ENCODE measurements around the gene EHMT1. TPM values are rescaled to one million over a fixed set of nuclear protein-coding genes. Genes with fewer than 3 reads are reported as not detected.

The EHMT1 gene
- total and polyA plus RNA-seq, 2 donors (not counting 1 experiment from before 2014, with no cell fraction given), result 101 to 394 TPM

- DNase-seq (peak; percentile 7), ATAC-seq (ENCODE audit: low read depth) (no peak)
- POLR2A ChIA-PET, result no interaction called here
- 92% methylated on average over 23 of the region's 28 CpGs for WGBS (ENCODE audit: insufficient coverage)
- Histone ChIP-seq H3K4me2 (replicated peaks; ENCODE audit: low read depth, low read length, poor library complexity, severe bottlenecking) (no peak overlapping the region), H3K4me3 (ENCODE audit: control extremely low read depth in 1 of 5, extremely low read depth in 1 of 5, insufficient read depth in 1 of 5, low read depth in 2 of 5, low read length in 4 of 5) (no peak overlapping the region), H3K79me2 (ENCODE audit: control insufficient read depth, insufficient read depth, low read length) (peaks cover 17% of the 10 kb centered on the region), H2AFZ (ENCODE audit: insufficient read depth, low read depth, low read length, poor library complexity, severe bottlenecking) (no peak overlapping the region), H3K9ac (ENCODE audit: low read length) (no peak overlapping the region), H4K20me1 (ENCODE audit: control insufficient read depth, insufficient read depth, low read length, poor library complexity, severe bottlenecking) (peaks cover 21% of the 10 kb centered on the region), H3K27me3 (replicated peaks in 1 of 4; ENCODE audit: control extremely low read depth in 1 of 4, control insufficient read depth in 3 of 4, insufficient read depth in 4 of 4, low read length in 3 of 4) (no peaks in the 10 kb centered on the region), H3K4me1 (ENCODE audit: control insufficient read depth in 2 of 2, insufficient read depth in 2 of 2, low read length in 2 of 2) (no peaks in the 10 kb centered on the region), H3K36me3 (replicated peaks in 1 of 2; ENCODE audit: control extremely low read depth in 1 of 2, control insufficient read depth in 1 of 2, extremely low read depth in 1 of 2, insufficient read depth in 2 of 2, low read length in 1 of 2) (peaks cover 0 to 51% of the 10 kb centered on the region in 2 experiments), H3K27ac (ENCODE audit: low read length in 2 of 2) (no peak overlapping the region), H3K9me3 (ENCODE audit: control extremely low read depth in 1 of 3, control insufficient read depth in 2 of 3, insufficient read depth in 1 of 3, low read length in 2 of 3) (peaks cover 0 to 19% (median 3%) of the 10 kb centered on the region in 3 donors)
- Mint-ChIP-seq H3K27me3 (no peaks in the 10 kb centered on the region), H3K4me1 (no peaks in the 10 kb centered on the region), H3K9me3 (ENCODE audit: insufficient read depth) (peaks cover 3% of the 10 kb centered on the region), H3K4me3 (no peak overlapping the region), H3K27ac (no peak overlapping the region)
- intact Hi-C loops (cut with micrococcal nuclease), result no loop called here
- CTCF ChIA-PET, result no interaction called here
- TF ChIP-seq EZH2 (IDR thresholded peaks at IDR 0.05; ENCODE audit: borderline replicate concordance, insufficient read depth, low read depth, low read length, poor library complexity, severe bottlenecking), result no peak
- TF ChIP-seq CTCF (IDR thresholded peaks at IDR 0.05), result no peak
Measured at GRCh38 chr9:137836151-137836830, 217.5 kb downstream of the EHMT1 start.

- Histone ChIP-seq H2AFZ (ENCODE audit: insufficient read depth, low read depth, low read length, poor library complexity, severe bottlenecking) (no peak overlapping the region), H3K9me3 (ENCODE audit: control extremely low read depth in 1 of 3, control insufficient read depth in 2 of 3, insufficient read depth in 1 of 3, low read length in 2 of 3) (peaks cover 0 to 19% (median 3%) of the 10 kb centered on the region in 3 donors), H4K20me1 (ENCODE audit: control insufficient read depth, insufficient read depth, low read length, poor library complexity, severe bottlenecking) (peaks cover 16% of the 10 kb centered on the region), H3K4me2 (replicated peaks; ENCODE audit: low read depth, low read length, poor library complexity, severe bottlenecking) (no peak overlapping the region), H3K4me1 (ENCODE audit: control insufficient read depth in 2 of 2, insufficient read depth in 2 of 2, low read length in 2 of 2) (no peaks in the 10 kb centered on the region), H3K27ac (ENCODE audit: low read length in 2 of 2) (no peak overlapping the region), H3K36me3 (replicated peaks in 1 of 2; ENCODE audit: control extremely low read depth in 1 of 2, control insufficient read depth in 1 of 2, extremely low read depth in 1 of 2, insufficient read depth in 2 of 2, low read length in 1 of 2) (peaks cover 0 to 46% of the 10 kb centered on the region in 2 experiments), H3K79me2 (ENCODE audit: control insufficient read depth, insufficient read depth, low read length) (peaks cover 14% of the 10 kb centered on the region), H3K4me3 (ENCODE audit: control extremely low read depth in 1 of 5, extremely low read depth in 1 of 5, insufficient read depth in 1 of 5, low read depth in 2 of 5, low read length in 4 of 5) (no peak overlapping the region), H3K27me3 (replicated peaks in 1 of 4; ENCODE audit: control extremely low read depth in 1 of 4, control insufficient read depth in 3 of 4, insufficient read depth in 4 of 4, low read length in 3 of 4) (no peaks in the 10 kb centered on the region), H3K9ac (ENCODE audit: low read length) (no peak overlapping the region)
- H3K4me3 Mint-ChIP-seq, result no peak overlapping the region
- no peak for DNase-seq
- H3K4me1 Mint-ChIP-seq, result no peaks in the 10 kb centered on the region
- ATAC-seq (ENCODE audit: low read depth), result no peak
- intact Hi-C loops (cut with micrococcal nuclease), result no loop called here
- no peak for TF ChIP-seq EZH2 (IDR thresholded peaks at IDR 0.05; ENCODE audit: borderline replicate concordance, insufficient read depth, low read depth, low read length, poor library complexity, severe bottlenecking)
- no peak for TF ChIP-seq CTCF (IDR thresholded peaks at IDR 0.05)
- H3K27ac Mint-ChIP-seq, result no peak overlapping the region
- peaks cover 3% of the 10 kb centered on the region for H3K9me3 Mint-ChIP-seq (ENCODE audit: insufficient read depth)
- 87% methylated on average over 12 of the region's 12 CpGs for WGBS (ENCODE audit: insufficient coverage)
- CTCF ChIA-PET, result no interaction called here
- POLR2A ChIA-PET, result no interaction called here
- H3K27me3 Mint-ChIP-seq, result no peaks in the 10 kb centered on the region
Measured at GRCh38 chr9:137836831-137837241, 218.0 kb downstream of the EHMT1 start.
